Activated CD4-positive, CD25-positive, alpha-beta regulatory T cell (primary cell): ENCODE results near the gene BRF1.
"Not testable (repeated sequence)": the region's sequence is repeated elsewhere in the genome, so short reads cannot be mapped to it uniquely, and the experiment has no call there.

ENCODE experiments used
- DNase-seq, 4 experiments: peaks; one replicate each; lab custom pipeline; 2025; lab: John Stamatoyannopoulos, UW

The BRF1 gene, protein sequence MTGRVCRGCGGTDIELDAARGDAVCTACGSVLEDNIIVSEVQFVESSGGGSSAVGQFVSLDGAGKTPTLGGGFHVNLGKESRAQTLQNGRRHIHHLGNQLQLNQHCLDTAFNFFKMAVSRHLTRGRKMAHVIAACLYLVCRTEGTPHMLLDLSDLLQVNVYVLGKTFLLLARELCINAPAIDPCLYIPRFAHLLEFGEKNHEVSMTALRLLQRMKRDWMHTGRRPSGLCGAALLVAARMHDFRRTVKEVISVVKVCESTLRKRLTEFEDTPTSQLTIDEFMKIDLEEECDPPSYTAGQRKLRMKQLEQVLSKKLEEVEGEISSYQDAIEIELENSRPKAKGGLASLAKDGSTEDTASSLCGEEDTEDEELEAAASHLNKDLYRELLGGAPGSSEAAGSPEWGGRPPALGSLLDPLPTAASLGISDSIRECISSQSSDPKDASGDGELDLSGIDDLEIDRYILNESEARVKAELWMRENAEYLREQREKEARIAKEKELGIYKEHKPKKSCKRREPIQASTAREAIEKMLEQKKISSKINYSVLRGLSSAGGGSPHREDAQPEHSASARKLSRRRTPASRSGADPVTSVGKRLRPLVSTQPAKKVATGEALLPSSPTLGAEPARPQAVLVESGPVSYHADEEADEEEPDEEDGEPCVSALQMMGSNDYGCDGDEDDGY

DNA sequence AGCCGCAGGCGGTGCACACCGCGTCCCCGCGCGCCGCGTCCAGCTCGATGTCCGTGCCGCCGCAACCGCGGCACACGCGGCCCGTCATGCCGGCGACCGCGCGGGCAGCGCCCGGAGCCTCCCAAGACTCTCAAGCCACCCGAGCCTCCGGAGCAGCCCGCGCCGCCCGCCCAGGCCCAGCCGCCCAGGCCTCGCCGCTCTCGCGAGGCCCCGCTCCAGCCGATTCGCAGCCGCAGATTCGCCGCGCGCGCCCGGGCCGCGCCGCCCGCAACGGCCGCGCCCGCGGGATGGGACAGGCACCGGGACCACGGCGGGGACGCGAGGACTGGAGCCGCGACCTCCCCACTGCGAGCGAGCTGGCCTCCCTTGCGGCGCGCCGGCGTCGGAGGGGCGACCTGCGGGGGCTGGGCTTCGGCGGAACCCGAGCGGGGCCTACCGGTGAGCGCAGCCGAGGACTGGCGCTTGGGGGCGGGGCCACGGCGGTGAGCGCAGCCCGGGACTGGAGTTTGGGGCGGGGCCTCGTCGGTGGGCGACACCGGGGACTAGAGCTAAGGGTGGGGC lies at the start of gene BRF1:
BRF1 (minus strand) TSS at position 460 of the 561 bp plus-strand sequence; CDS start at position 88, 372 bp downstream.
- DNase-seq: peak; percentile 89 to 95 (median 94)

DNA sequence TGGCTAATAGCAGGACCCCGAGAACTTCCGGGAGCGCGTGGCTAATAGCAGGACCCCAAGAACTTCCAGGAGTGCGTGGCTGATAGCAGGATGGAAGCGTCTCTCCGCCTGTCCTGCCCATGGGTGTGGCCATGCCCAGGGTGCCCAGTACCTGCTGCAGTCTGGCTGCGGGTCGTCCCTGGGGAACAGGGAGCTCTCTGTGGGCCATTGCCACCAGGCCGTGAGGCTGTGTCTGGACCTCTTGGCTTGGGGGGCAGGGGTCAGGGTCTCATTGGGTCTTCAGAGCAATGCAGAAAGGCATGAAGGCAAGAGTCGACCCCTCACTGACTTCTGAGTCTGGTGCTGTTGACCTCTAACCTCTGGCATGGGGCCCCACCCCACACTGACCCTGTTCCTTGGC lies 49.2 kb upstream of the BRF1 start:
- no peak for DNase-seq

DNA sequence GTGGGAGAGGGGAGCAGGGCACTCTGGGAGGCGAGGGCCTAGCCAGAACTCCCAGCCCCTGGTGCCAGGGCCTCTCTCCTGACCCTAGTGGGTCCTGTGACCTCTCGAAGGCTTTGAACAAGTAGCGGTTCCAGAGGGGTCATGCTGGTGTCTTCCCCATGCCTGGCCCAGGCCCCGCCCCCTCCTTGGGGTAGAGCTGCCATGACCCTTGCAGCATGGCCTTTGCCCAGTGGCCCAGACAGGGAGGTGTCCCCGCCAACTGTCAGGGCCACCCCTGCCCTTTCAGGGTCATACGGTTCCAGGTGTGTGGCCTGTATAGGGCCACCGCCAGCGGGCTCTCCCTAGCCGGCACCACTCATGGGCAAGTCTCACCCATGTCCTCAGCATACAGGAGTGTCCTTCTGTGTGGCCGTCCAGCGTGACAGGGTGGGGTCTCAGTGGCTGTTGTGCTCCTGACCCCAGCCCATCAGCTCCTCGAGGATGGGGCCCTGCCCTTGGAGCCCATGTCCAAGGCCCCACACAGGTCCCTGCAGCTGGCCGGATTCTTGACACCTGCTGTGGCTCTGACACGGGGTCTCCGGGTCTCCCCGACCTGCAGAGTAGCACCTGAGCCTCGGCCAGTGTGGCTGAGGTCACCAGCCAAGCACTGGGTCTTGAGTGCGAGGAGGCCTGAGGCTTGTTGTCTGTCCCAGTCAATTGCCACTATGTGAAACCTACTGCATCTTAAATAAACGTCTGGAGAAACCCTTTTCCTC lies 48.3 kb upstream of the BRF1 start:
- DNase-seq: no peak

DNA sequence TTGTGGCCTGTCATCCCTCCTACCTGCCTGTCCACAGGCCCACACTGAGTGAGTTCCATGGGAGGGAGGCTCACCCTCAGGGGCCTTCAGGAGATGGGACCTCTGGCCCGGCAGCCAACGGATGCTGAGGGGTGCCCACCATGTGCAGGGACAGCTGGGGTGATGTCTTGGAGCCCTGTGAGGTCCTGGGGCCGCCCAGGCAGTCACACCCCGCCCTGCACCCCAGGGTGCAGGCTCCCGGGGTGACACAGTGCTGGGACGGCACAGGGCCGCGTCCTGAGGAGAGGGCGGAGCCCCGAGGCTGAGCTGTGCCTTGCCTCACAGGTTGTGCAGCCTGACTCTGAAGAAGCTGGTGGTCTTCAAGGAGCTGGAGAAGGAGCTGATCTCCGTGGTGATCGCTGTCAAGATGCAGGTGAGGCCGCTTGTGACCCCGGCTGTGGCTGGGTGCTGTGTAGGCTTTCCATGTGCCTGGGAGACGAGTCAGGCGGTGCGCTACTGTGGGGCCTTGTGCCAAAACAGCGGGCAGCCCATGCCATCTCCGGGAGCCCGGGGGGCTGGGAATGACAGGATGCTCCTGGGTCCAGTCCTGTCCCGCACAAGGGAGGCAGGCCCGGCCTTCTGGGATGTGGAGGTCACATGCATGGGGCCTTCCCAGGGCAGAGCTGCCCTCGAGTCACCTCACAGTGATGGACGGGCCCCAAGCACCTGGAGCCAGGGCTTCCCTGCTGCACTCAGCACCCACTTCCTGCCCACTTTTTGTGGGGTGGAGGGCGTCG lies 47.6 kb upstream of the BRF1 start:
- DNase-seq: no peak

DNA sequence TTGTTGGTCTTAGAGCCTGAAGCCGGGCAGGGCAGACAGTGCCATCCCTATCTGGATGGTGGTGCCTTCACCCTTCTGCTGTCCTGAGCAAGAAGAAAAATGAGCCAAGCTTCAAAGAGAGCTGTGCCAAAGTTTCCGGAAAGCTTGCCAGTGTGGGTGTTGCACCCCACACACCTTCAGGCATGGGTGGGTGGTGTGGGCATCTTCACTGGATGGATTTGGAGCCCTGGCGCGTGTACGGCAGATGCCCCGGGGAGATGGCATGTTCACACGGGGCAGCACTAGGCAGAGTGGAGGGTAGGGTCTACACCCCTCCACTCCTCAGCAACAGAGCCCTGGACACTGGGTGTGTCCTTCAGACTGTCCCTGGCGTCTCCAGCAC lies 46.8 kb upstream of the BRF1 start:
- DNase-seq: no peak

DNA sequence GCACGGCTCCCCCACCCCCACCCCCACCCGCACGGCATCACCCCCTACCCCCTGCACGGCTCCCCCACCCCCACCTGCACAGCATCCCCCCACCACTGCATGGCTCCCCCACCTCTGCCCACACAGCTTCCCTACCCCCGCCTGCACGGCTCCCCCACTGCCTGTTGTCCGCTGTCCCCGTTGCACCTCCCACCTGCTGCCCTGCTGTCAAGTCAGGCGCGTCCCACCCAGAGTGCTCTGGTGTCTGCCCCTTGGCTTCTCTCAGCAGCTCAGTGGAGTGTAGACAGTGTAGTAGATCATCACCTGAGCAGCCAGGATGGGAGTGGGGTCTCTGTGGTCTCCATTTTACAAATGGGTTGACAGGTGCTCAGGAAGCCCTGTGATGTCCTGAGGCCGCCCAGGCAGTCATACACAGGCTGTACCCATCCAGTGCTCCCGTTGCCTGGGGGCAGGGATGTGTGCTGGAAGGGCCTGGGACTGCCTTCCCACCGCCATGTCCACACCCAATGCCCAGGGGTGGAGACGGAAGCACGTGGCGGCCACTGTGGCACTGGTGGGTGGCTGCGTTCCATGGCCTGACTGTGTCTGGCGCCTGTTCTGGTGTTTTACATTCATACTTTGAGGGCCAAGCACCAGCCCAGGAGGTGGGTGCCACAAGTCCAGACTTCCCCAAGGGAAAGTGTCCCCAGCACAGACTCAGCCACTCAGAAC lies 46.2 kb upstream of the BRF1 start:
- DNase-seq: no peak

DNA sequence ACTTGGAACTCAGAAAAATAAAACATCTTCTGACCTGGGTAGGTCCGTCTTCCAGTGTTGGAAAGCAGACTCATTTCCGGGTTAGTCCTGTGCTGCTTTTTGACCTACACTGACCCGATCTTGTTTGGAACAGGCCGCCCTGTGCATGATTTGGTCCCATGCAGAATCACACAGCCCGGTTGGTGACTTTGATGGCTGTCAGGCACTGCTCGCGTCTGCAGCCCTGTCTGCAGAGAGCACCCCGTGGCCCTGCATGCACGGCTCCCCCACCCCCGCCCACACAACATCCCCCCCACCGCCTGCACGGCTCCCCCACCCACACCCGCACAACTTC lies 45.4 kb upstream of the BRF1 start:
- DNase-seq: no peak

DNA sequence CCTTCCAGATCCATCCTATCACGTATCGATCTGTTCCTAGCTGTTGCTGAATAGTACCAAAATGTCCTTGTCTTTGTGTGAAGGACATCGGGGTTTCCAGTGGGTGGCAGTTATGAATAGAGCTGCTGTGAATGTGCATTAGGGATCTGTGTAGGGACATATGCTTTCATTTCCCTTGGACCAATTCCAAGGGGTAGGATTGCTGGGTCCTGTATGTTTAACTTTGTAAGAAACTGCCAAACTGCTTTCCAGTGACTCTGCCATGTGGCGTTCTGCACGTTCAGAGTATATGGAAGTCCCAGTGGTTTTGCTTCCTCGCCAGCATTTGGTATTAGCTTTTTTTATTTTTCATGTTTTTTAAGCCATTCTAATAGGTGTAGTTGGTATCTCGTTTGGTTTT lies 42.4 kb upstream of the BRF1 start:
- no peak for DNase-seq

DNA sequence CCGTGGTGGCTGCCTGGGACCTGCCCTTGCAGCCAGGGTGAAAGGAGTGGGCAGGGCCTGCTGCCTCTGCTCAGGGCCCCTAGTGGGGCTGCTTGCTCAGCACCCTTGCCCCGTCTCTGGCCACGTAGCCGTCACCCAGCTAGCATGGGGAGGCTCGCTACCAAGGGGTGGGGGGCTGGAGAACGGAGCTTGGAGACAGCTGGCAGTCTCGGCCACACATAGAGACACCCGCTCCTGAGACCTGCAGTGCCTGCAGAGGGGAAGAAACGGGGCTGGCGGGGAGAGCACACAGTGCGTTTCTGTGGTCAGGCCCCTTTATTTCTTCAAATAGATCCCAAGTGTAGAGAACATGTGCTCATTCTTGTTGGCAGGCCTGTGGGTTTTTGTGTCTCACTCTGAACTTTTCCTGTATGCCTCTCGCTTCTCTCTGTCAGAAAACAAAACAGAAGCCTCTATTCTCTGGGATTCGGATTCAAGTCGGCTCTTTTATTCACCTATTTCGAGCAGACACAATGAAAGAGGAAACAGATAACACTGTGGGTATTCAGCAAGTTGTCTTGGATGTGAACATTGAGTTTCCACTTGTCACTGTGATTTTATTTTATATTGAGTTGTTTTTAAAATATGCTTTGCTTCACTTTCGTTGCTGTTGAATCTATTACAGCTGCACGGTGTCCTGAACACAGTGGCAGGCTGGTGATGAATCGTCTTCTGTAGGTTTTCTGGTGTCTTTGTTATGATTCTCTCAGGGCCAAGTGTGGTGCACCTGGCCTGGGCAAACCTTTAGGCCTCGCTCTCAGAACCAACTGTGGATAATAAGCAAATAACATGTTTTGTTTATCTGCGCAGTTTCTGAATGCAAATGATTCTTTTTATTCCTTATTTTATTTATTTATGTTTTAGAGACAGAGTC lies 40.3 kb upstream of the BRF1 start:
- no peak for DNase-seq

DNA sequence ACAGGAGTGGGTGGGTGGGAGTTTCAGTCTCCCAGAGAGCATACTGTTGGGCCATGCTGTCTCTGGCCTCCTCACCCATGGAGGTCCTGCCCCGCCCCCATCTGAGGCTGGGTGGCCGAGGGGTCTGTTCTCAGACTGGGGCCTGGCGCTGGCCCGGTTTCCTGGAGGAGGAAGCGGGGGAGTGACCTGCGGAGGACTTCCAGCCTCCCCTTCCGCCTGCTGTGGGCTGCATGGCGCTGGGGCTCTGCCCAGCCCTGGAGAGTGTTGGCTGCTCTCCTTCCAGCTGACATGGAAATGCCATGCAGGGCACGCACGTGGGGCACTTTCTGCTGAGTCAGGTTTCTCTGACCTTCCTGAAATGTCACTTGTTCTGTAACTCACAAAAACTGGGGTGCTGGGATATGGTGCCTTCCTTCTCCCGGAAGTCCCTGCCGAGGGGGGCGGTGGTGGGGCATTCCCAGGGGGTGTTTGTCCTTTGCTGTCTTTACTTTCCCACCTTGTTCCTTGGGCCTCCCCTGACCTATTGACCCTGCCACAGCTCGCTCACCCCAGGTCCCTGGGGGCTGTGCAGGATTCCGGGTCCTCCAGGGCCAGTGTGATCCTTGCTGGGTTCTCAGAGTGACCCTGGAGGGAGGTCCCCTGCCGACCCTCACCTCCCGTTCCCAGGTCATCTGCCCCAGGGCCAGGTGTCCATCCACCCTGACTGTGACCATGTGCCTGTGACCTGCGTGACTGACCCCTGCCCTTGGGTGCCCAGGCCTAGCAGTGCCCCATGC lies 37.4 kb upstream of the BRF1 start:
- DNase-seq: no peak

DNA sequence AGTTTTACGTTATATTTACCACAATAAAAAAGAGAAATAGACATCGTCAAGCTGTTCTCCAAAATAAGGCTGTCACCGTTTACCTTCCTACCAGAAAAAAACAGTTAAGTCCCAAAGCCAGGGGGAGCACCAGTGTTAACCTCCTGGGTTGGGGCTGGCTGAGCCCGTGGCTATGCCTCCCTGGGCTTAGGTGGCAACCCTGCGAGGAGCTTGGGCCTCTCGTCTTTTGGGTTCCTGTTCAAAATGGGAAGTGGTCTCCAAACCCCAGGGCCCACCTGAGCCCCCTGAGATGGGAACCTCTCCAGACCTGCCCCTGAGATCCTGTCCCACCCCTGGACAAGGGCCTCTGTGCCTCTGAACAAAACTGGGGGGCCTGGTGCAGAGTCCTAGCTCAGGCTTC lies 36.6 kb upstream of the BRF1 start:
- DNase-seq: no peak

DNA sequence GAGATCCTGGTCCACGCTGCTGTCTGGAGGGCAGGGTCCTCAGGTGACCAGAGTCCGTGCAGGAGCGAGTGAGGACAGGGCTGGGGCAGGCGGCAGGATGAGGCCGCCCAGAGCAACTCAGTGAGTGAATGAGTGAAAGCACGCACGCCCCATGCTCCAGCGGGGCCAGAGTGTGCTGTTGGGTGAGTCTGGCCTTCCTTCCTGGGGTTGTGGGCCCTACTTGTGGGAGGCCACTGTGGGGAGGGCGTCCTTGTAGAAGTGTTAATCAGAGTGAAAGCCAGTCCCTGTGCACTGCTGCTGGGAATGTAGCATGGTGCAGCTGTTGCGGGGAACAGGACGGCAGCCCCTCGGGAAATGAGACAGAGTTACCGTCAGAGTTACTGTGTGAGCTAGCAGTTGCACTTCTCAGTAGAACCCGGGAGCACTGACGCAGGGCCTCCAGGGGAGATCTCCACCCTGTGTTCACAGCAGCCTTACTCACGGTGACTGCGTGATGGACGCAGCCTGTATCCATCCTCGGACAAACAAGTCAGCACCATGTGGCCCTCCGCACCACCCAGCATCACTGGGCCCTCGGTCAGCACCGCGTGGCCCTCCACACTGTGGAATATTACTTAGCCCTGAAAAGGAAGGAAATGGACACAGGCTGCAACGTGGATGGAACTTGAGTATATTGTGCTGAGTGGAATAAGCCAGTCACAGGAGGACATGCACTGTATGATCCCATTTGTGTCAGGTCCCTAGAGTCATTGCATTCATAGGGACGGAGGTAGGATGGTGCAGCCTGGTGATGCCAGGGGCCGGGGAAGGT lies 35.9 kb upstream of the BRF1 start:
- DNase-seq: no peak

DNA sequence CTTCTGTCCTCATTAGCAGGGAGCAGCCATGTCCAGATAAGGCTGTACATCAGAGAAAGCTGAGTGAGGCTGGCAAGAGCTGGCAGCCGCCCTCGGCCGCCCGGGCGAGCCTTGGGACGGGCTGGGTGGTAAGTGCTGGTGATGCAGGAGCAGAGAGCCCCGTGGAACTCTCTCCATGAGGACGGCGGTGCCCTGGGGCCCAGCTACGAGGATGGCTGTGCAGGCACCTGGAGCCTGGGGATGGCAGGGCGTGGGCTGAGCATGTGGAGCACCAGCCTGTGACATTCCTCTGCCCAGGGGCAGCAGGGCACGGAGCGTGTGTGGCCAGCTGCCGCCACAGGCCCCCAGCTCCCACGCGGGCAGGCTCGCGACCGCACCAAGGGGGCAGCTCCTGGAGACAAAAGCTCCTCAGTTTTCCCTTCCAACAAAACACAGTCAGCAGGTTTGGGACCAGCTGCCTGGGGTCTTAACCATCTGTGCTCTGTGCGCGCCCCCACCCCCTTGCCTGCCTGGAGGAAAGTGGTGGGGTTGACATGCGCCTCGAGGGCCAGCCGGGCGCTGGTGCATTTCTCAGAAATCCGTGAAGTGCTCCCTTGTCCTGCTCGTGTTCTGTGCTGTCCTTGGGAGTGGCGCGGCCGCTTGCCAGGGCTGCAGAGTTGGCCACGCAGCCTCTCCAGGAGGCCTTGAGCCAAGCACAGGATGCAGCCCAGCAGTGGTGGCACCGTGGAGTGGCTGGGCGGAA lies 35.1 kb upstream of the BRF1 start:
- DNase-seq: no peak

DNA sequence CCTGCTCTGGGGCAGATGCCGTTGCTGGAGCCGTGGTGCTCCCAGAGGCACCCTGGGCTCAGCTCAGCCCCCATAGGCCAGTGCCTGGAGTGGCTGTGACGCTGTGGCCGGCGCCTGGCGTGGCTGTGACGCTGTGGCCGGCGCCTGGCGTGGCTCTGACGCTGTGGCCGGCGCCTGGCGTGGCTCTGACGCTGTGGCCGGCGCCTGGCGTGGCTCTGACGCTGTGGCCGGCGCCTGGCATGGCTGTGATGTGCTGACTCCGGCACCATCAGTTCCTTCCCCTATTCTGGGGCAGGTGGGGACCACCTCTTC lies 34.4 kb upstream of the BRF1 start:
- DNase-seq: not testable (repeated sequence)

DNA sequence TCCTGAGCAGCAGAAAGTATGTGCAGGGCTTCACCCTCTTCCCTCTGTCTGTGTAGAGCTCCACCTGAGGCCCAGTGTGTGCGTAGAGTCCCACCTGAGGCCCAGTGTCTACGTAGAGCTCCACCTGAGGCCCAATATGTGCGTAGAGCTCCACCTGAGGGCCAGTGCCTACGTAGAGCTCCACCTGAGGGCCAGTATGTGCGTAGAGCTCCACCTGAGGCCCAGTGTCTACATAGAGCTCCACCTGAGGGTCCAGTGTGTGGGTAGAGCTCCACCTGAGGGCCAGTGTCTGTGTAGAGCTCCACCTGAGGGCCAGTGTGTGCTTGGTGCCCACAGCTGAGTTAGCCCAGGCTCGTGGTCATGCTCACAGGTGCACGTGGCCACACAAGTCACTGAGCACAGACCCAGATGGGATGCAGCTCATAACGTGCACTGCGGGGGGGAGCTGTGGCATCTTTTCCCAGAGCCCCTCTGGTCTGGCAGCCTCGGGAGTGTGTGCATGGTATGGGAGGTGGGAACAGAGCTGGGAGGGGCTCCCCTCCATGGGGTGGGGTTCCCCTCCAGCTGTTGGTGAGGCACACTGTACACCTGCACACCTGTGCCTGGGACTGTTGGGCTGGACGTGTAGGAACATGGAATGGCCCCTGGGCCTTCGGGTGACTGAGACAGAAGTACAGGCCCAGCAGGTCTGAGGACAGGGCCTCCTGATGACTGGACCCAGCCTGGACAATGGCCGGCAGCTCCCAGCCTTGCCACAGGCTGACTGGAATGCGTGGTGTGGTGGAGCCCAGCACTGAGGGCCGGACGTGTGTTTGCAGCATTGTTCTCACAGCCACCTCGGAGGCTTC lies 33.8 kb upstream of the BRF1 start:
- DNase-seq: no peak

DNA sequence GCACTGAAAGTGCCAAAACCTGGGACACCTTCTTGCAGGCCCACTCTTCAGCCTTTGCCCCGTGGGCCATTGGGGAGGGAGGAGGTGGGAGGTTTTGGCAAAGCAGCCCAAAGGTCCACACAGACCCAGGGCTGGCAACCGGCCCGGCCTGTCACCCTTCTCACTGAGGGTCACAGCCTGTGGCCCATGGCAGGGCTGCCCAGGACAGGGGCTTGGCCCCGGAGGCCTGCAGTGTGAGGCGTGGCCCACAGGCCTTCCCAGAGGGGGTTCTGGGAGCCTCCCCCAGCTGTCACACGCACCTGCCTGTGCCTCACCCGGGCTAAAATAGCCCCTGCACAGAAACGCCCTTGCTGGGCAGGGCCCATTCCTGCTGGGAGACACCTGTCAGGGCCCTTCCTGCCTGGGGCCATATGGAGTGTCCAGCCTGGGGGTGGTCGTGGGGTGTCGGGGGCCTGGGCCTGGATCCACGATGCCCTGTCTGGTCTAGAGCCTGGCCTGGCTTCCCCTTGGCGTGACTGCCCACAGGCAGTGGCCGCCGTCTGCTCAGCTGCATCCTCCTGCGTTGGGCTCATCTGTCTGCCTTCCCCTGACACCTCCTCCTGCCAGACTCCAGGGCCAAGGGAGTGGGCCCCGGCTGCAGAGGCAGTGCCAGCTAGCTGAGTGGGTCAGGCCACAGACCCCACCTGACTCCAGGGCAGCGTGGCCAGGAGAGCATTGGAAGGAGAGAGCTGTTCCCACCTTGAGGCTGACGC lies 33.0 kb upstream of the BRF1 start:
- no peak for DNase-seq
